HG03575 (cell line): ENCODE results near the gene FAM53B.

ENCODE experiments used
- ATAC-seq: cut with Tn5 transposase; IDR thresholded peaks from one replicate; pipeline ENCODE4 v1.9.1; 2021; ENCODE audit not compliant: unreplicated experiment, insufficient number of reproducible peaks, low FRiP score; ENCODE audit errors: extremely low read depth

The FAM53B gene

GRCh38 chr10:124587811-124588211 lies 156.4 kb downstream of the FAM53B start:
- ATAC-seq, result no peak

- ATAC-seq, result no peak
These were observed 158.0 kb downstream of the FAM53B start for GRCh38 chr10:124586142-124586541.

GRCh38 chr10:124579011-124579399 lies 165.2 kb downstream of the FAM53B start:
- no peak for ATAC-seq

GRCh38 chr10:124578231-124579010 lies 165.8 kb downstream of the FAM53B start:
- ATAC-seq, result no peak

- no peak for ATAC-seq
These were observed 166.5 kb downstream of the FAM53B start for GRCh38 chr10:124577651-124578050.

- ATAC-seq, result no peak
These were observed 167.4 kb downstream of the FAM53B start for GRCh38 chr10:124576526-124577420.

- no peak for ATAC-seq
These were observed 168.8 kb downstream of the FAM53B start for GRCh38 chr10:124575107-124576035.

GRCh38 chr10:124574456-124575070 lies 169.6 kb downstream of the FAM53B start:
- no peak for ATAC-seq

- ATAC-seq, result no peak
These were observed 170.3 kb downstream of the FAM53B start for GRCh38 chr10:124573726-124574455.

- ATAC-seq, result no peak
These were observed 171.4 kb downstream of the FAM53B start for GRCh38 chr10:124572751-124573150.

GRCh38 chr10:124570646-124571045 lies 173.5 kb downstream of the FAM53B start:
- ATAC-seq, result no peak

- no peak for ATAC-seq
These were observed 174.3 kb downstream of the FAM53B start for GRCh38 chr10:124569623-124570470.
